Measurements from ENCODE around the gene ATP13A5.

ATP13A5 gene, protein sequence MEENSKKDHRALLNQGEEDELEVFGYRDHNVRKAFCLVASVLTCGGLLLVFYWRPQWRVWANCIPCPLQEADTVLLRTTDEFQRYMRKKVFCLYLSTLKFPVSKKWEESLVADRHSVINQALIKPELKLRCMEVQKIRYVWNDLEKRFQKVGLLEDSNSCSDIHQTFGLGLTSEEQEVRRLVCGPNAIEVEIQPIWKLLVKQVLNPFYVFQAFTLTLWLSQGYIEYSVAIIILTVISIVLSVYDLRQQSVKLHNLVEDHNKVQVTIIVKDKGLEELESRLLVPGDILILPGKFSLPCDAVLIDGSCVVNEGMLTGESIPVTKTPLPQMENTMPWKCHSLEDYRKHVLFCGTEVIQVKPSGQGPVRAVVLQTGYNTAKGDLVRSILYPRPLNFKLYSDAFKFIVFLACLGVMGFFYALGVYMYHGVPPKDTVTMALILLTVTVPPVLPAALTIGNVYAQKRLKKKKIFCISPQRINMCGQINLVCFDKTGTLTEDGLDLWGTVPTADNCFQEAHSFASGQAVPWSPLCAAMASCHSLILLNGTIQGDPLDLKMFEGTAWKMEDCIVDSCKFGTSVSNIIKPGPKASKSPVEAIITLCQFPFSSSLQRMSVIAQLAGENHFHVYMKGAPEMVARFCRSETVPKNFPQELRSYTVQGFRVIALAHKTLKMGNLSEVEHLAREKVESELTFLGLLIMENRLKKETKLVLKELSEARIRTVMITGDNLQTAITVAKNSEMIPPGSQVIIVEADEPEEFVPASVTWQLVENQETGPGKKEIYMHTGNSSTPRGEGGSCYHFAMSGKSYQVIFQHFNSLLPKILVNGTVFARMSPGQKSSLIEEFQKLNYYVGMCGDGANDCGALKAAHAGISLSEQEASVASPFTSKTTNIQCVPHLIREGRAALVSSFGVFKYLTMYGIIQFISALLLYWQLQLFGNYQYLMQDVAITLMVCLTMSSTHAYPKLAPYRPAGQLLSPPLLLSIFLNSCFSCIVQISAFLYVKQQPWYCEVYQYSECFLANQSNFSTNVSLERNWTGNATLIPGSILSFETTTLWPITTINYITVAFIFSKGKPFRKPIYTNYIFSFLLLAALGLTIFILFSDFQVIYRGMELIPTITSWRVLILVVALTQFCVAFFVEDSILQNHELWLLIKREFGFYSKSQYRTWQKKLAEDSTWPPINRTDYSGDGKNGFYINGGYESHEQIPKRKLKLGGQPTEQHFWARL

DNA sequence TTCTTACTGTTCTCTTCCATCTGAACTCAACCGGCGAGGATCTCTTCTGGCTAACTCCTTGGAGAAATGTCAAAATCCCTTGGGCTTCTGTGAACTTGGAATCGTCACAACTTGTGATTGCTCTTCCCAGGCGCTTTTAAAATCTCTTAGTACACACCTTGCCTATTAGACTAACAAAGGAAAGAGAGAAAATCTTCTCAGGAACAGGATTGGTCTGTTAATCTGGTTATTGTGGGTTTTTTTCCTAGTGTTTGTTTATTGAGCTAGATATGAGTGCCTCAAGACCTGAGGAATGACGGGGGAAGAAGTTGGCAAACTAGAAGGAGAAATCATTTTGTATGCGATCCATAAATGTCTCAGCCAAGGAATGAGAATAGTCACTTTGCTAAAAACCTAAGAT, at the start of gene ATP13A5:
Gene ATP13A5, minus strand, starts transcription at position 48 of the 400 bp plus-strand sequence. Its CDS starts 28 bp downstream, at position 20.
- DNase-seq, result no peak

DNA sequence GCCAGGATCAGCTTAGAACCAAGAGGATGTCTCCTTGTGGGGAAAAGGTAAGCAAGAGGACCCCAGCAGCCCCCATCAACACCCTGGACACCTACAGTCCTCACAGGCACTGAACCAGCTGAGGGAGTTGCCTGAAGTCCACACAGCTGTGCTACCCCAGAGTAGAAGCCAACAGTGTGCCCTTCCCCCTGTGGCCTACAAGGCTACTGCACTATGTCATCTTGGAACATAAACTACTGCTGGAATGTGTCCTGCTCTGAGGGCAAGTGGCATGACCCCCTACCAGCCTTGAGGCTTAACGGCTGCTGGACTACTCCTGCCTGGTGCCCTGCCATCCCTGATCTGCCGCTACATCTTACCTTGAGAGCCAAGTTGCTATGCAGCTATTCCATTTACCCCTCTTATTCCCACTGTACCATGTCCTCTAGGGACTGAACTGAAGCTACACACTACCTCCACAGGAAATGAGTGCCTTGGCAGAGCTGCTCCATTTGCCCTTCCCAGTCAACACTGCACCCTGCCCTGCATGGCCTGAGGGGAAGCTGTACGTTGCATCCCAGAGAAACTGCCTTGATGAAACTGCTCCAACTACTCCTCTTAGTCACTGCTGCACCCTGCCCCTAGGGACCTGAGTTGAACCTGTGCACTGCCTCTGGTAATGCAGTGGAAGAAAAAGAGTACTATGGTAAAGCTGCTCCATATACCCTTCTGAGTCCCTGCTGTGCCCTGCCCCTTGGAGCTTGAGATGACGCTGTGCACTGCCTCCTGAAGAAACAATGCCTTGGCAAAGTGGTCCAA, 40.2 kb upstream of the ATP13A5 start:
- no peak for DNase-seq

DNA sequence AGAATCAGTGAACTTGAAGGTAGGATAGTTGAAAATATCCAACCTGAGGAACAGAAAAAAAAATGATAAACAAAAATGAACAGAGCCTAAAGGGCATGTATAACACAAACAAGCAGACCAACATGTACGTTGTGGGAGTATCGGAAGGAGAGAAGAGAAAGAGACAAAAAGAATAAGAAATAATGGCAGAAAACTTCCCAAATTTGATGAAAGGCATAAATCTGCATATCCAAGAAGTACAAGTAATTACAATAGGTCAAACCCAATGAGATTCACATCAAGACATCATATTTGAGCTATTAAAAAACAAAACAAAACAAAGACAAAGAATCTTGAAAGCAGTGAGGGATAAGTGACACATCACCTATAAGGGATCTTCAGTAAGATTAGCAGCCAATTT, 38.1 kb upstream of the ATP13A5 start:
- DNase-seq, result no peak

DNA sequence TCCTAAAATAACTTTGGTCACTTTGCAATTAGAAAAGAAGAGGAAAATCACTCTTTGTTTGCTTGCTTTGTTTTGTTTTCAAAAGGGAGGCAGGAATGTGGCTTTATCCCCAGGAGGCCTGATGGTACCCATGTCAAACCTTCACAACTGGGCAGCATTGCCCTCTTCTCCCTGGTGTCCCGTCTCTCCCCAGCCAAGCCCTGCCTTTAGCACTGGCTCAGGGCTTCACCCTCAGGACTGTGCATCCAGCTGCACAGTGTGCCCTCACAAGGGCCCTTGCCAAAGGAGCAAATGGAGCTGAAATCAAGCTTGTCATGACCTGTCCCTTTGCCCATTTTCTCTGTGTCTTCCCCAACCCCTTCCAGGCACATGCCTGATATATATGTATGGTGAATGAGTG, 29.1 kb upstream of the ATP13A5 start:
- no peak for DNase-seq

DNA sequence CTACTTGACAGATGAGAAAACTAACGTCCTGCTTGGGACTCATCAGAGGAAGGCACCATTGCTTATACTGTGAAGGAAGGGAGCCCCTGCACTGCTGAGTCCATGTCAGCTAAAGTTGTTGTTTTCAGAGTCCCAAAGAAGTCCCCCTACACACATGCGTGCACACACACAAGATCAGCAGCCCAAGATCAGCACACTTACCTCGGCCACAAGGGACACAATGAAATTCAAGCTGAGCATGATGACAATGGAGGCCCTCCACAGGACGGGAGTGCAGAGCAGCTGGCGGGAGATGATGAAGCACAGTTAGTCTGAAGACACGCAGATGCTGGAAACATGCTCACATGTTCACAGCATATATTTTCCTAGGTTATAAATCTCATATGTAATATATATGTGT, 28.6 kb upstream of the ATP13A5 start:
- no peak for DNase-seq

DNA sequence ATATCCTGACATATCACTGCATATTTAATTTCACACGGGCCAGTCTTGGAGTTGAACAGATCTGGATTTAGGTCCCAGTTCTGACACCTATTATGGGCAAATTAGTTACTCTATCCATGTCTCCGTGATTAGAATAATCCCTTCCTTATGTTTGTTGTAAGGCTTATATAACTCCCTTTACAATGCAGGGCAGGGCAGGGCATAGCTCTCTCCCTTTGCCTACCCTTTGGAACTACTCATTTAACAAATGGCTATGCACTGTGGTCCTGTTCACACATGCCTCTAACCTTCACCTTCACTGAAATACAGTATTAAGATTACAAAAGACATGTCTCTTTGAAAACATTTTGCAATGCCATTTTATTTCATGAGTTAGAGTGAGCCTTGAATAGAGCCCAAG, 24.8 kb upstream of the ATP13A5 start:
- DNase-seq, result no peak

DNA sequence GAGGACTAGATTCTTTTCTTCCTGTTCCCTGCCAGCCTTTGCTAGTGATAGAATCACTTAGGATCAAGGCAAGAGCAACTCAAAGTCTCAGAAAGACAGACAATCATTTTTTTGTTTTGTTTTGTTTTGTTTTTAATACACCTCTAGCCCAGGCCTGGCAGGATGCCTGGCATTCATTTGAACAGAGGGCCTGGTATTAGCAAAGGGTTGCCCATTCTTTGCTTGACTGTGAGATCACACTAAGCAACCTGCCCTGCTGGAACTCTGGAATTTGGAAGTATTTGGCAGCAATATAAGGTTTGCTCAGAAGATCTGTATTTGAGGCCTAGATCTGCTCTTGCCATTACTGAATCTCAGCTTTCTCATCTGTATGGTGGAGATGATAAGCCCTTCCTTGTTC, 21.8 kb upstream of the ATP13A5 start:
- no peak for DNase-seq

DNA sequence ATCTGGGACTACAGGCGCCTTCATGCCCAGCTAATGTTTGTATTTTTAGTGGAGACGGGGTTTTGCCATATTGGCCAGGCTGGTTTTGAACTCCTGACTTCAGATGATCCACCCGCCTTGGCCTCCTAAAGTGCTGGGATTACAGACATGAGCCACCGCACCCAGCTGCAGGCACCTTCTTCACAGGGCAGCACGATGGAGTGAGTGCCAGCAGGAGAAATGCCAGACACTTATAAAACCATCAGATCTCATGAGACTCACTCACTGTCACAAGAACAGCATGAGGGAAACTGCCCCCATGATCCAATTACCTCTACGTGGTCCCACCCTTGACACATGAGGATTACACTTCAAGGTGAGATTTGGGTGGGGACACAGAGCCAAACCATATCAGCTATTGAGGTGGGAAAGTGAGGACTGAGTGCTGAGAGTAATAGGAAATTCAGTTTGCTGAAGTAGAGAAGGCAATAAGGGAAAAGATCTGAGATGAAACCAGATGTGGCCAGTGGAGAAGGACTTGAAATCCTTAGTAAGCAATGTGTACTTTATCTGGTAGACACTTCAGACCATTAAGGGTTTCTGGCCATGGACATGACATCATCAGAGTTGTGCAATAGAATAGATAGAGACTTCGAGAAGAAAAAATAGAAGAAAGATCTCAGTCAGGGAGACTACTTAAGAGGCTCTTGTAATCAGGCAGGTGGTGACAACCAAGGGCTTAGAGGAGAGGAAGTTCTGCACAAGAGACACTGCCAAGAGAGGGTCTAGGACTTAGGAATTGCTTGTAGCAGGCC, 18.1 kb upstream of the ATP13A5 start:
- DNase-seq, result no peak

DNA sequence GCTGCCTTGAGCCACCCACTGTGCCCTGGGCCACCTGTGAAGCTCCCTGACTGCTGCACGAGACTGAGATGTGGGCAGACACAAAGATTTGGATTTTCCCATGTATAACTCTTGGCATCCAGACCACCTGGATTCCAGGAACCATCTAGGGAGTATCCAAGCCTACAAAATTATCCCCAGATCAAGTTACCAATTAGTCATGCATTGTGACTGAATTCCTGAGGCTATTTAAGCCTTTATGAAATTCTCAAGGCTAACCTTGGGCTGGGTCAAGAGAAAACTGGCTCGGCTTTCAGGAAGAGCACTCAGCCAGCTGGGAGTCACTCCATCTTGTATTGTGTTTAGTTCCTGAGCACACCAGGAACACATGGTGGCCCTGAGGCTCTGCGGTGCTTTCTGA, 13.3 kb upstream of the ATP13A5 start:
- DNase-seq, result no peak

DNA sequence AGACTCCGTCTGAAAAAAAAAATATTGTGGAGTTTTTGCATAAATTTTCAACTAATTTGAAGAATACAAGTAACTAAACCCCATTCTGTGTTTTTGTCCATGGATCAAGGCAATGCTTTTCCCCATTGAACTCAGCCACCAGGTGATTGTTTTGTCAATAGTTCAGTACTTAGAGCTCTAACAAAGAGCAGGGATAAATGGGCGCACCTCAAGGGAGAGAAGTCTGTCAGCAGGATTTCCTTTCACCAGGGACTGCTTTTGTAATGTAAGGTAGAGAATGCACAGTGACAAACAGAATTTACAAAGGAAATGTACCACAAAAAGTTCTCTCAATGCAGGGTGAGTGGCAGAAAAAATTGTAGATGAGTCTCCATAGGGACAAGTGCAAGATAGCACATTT, 10.8 kb upstream of the ATP13A5 start:
- DNase-seq, result no peak

DNA sequence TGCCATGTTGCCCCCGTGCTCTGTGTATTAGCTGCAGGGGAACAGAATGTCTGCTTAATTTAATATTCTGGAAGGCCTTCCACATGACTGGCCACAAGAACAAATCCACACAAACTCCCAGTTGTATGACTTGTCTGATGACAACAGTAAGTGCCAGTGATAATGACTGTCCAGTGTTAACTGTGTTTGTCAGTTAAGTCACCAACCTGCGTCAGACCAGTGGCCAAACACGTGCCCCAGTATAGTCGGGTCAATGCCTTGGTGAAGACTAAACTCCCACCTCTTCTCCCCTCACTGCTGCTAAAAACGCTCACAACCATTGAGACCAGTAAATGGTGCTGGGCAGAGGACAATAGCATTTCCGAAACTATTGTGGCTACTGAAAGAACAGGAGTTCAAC, 9.8 kb upstream of the ATP13A5 start:
- no peak for DNase-seq

DNA sequence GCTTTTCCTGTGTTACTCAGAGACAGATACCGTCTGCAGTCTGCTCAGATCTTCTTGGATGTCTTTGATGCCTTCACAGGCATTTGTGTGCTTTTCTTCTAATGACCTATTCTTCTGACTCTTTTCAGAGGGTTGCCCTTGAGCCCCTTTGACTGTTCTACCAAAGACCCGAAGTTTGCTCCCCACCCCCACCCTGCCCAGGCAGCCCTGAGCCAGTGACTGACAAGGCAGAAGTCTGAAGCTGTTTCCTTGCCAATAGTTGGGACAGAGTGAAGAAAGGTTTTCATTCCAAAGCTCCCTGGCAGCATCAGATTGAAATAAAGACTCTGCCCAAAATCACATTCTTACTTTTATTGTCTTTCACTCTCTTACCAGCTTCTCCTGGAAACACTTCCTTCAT, 9.0 kb upstream of the ATP13A5 start:
- no peak for DNase-seq

DNA sequence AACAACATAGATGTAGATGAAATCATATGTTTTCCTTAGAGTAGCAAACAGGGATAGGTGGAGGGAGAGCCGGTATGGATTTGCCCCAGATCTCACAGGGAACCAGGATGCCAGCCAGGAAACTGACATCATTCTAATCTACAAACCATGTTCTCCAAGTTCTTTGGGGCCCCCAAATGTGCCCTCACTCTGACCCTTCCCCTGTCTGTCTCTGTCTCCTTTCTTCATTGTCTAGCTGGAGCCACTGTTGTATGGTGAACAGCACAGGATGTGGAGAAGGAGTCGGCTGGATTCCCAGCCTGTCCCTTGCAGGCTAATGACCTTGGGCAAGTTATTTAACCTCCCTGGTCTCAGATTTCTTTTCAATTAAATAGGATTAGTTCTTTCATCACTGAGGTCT, 962 bp downstream of the ATP13A5 start:
- no peak for DNase-seq

DNA sequence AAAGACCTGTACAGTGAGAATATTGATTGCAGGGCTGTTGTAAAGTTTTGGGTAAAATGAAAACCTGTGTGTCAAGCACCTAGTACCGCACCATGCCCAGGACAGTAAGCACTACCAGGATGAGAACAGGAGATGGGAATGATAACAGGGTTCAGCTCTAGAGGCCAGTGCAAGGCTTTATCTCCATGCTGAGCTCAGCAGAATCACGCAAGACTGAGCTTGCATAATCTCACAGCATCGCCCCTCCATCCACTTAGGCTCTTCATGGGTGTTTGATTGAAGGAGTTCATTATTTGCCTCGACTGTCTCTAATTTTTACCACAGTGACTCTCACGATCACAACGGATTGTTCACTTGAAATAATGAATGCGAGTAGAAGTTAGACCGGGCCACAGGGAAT, 2.9 kb downstream of the ATP13A5 start:
- no peak for DNase-seq

DNA sequence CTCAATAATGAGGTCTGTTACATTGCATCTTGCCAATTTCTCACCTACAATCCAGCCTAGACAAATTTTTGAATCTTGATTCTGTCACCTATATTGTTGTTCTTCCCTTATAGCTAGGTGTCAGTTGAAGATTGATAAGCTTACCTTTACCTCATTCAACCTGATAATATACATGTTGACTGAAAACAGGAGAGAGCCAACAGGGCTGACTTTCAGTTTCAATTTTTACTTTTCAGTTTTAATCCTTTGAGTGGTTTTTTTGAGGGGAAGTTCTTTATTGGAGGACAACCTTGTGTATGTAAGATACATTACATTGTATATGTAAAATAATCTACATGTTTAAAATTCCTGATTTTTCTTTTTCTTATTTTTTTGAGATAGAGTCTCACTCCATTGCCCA, 5.8 kb downstream of the ATP13A5 start:
- no peak for DNase-seq

DNA sequence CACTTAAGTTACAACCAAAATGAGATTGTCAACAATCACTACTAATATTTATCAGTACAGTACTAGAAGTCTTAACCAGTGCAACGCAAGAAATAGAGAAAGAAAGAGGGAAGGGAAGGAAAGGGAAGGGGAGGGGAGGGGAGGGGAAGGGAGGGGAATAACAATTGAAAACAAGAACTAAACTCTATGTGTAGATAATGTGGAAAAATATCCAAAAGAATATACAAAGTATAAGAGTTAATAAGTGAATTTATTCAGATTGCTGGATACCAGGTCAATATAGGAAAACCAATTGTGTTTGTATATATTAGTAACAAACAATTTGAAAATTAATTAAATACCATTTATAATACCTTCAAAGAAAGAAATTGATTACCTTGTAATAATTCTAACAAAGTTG, 10.7 kb downstream of the ATP13A5 start:
- DNase-seq, result no peak

DNA sequence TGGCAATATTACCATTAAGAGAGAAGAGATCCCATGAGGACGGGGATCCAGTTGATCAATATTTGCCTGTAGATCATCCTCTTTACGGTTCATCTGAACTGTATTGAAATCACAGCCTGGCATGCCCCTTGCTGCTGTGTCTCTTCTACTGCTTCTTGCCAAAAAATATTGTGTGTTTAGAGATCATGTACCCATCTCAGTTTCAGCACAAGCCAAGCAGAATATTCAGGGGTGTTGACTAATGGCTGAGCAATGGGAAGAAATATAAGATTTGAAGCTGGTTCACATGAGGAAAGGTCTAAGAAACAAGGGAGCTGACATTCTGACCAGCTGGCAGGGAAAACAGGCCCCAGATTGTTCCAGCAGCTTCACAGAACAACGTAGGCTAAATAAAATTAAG, 21.3 kb downstream of the ATP13A5 start:
- no peak for DNase-seq

DNA sequence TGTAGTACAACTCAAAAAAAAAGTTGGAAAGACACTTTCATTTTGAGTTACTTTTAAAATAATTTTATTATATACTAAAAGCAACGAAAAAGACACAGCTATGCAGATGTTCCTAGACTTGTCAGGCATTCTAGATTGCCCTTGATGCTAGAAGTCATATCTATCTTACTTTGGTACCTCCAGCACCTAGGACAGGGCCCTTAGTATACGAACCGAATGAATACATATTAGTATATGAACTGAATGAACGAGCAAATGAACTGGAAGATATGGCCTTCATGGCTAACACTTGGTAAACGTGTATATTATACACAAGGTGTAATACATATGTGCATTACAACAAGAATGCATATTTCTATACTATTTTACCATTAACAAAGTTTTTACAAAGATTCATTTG, 24.1 kb downstream of the ATP13A5 start:
- DNase-seq, result no peak

DNA sequence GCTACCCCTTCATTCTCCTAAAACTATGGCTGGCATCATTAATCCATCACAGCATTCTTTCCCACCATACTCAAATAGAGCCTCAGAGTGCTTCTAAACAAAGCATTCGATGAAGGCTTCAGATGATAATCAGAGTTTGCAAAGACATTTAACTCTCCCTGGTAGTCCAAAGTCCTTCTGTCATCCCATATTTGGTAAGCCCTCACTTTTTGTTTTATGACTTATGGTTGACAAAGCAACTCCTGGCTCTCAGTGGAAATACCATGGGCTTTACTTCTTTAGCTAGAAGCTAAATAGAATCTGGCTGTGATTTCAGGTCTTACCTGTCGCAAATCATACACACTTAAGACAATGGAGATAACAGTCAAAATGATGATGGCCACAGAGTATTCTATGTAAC, 27.8 kb downstream of the ATP13A5 start:
- no peak for DNase-seq

DNA sequence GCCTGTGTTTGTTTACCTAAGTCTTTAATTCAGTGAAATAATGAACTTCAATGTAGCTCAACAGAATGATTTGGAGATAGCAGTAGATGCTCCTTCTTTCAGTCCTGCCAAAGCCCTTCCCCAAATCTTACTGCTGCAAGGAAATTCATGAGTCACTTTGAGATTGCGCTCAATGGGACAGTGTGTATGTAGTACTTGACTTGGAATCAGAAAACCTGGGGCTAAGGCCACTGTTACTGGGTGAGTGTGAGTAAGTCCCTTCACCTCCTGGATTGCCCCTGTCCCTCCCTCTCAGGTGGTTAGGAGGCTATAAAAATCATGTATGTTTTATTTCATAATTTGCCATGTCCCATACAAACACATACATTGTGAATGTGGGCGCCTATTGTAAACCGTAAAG, 29.9 kb downstream of the ATP13A5 start:
- no peak for DNase-seq

Data from activated effector memory CD4-positive, alpha-beta T cell treated with anti-CD3 and anti-CD28 coated beads, Interleukin-2, amount 50 U/mL, for 16 hours (primary cell).